K562 (cell line): ENCODE measurements around the gene TIMM17A. TPM values are rescaled to one million over a fixed set of nuclear protein-coding genes. Genes with fewer than 3 reads are reported as not detected.

ENCODE experiments used
- BCOR ChIP-seq: fragments of 450-650 bp; IDR thresholded peaks from 2 replicates; pipeline ENCODE4 v1.6.1; 2016
- CGGBP1 ChIP-seq: fragments of 250-450 bp; sonication (Bioruptor Pico); IDR thresholded peaks from 2 replicates; pipeline ENCODE4 v1.9.0; 2021; ENCODE audit warnings: mild to moderate bottlenecking
- ETV6 ChIP-seq, 3 experiments: fragments of 150-350 bp in 1 of 3; sonication (generic) in 1 of 3; formaldehyde crosslinking in 1 of 3; IDR thresholded peaks; 2 replicates each; pipeline versions ENCODE4 v1.6.1 to v1.8.0; 2014 to 2022; ENCODE audit warnings: borderline replicate concordance in 2 of 3, low read depth in 2 of 3, antibody characterized with exemption in 1 of 3, low read length in 1 of 3, mild to moderate bottlenecking in 1 of 3, missing genetic modification reagents in 1 of 3
- FOXK1 ChIP-seq: sonication (generic); formaldehyde crosslinking; IDR thresholded peaks from 2 replicates; pipeline ENCODE4 v1.8.0; 2022; ENCODE audit warnings: missing genetic modification reagents, mild to moderate bottlenecking, borderline replicate concordance
- HDAC1 ChIP-seq, 2 experiments: fragments of 450-650 bp; IDR thresholded peaks; 2 replicates each; pipeline ENCODE4 v1.6.1; 2016 to 2017; ENCODE audit warnings: inconsistent platforms in 1 of 2, mild to moderate bottlenecking in 1 of 2, moderate library complexity in 1 of 2
- HINFP ChIP-seq: fragments of 450-650 bp; conservative IDR thresholded peaks from 2 replicates; pipeline ENCODE4 v1.6.1; 2016; ENCODE audit warnings: missing genetic modification characterization, low read depth, mild to moderate bottlenecking, control low read depth, missing compliant biosample characterization
- HLTF ChIP-seq: fragments of 450-650 bp; IDR thresholded peaks from 2 replicates; pipeline ENCODE4 v1.6.1; 2016
- NRF1 ChIP-seq, 2 experiments: fragments of 450-650 bp; IDR thresholded peaks in 1 of 2; conservative IDR thresholded peaks in 1 of 2; 2 replicates each; pipeline ENCODE4 v1.6.1; 2014; ENCODE audit warnings: mild to moderate bottlenecking in 2 of 2
- PTRF ChIP-seq: fragments of 450-650 bp; IDR thresholded peaks from 2 replicates; pipeline ENCODE4 v1.6.1; 2016; ENCODE audit warnings: mild to moderate bottlenecking, missing genetic modification characterization, missing compliant biosample characterization
- RAD51 ChIP-seq: fragments of 450-650 bp; IDR thresholded peaks from 2 replicates; pipeline ENCODE4 v1.7.1; 2016; ENCODE audit warnings: low read depth, mild to moderate bottlenecking, borderline replicate concordance
- REST ChIP-seq, 2 experiments: fragments of 450-650 bp; formaldehyde crosslinking in 1 of 2; IDR thresholded peaks; 2 replicates each; pipeline versions ENCODE4 v1.4.0 to v1.6.1; 2014 to 2020; ENCODE audit warnings: mild to moderate bottlenecking in 2 of 2, borderline replicate concordance in 1 of 2, low read depth in 1 of 2
- SETDB1 ChIP-seq: IDR thresholded peaks from one replicate; pipeline ENCODE4 v1.6.1; 2012; ENCODE audit warnings: low read length, control low read depth, inconsistent platforms
- SMAD1 ChIP-seq: fragments of 150-350 bp; IDR thresholded peaks from 2 replicates; pipeline ENCODE4 v1.6.1; 2014; ENCODE audit warnings: low read length, low read depth; ENCODE audit not compliant: partially characterized antibody
- TFE3 ChIP-seq: fragments of 450-650 bp; formaldehyde crosslinking; IDR thresholded peaks from 2 replicates; pipeline ENCODE4 v1.4.0; 2020; ENCODE audit warnings: mild to moderate bottlenecking, mixed read lengths
- TRIM24 ChIP-seq, 2 experiments: fragments of 450-650 bp; IDR thresholded peaks; 2 replicates each; pipeline ENCODE4 v1.6.1; 2016
- ZNF12 ChIP-seq: sonication (generic); formaldehyde crosslinking; IDR thresholded peaks from 2 replicates; pipeline ENCODE4 v1.4.0; 2020; ENCODE audit warnings: mild to moderate bottlenecking, missing genetic modification reagents
- polyA plus RNA-seq, 8 experiments: library from polyadenylated mRNA; depleted of rRNA in 4 of 8; stranded (reverse) in 5 of 8; unstranded in 3 of 8; fragments of >200 nt; fragmentation: Nextera tagmentation in 2 of 8; fragmentation: Illumina TruSeq in 1 of 8; extraction: Ambion mirVana in 2 of 8; extraction: Trizol in 1 of 8; gene quantifications; 2 replicates each; pipeline versions ENCODE4 v1.2.1 to v1.2.3, GENCODE V29; 2011 to 2014; ENCODE audit warnings: inconsistent platforms in 1 of 8, missing spikeins in 1 of 8
- total RNA-seq, 7 experiments: library from RNA; depleted of rRNA in 6 of 7; stranded (reverse); fragments of >200 nt in 6 of 7; fragmentation: Illumina TruSeq in 2 of 7; extraction: Trizol in 2 of 7; gene quantifications; 2 replicates each; pipeline versions ENCODE4 v1.2.1 to v1.2.3, GENCODE V29; 2011 to 2021; ENCODE audit warnings: low replicate concordance in 1 of 7

The TIMM17A gene
- total and polyA plus RNA-seq, 9 of the 15 experiments (the other 6 are each of a cell fraction or from before 2014, with no cell fraction given) = 116 to 744 (median 180) TPM

- TF ChIP-seq REST (IDR thresholded peaks at IDR 0.05; ENCODE audit: borderline replicate concordance) = peak; percentile 26; the same call in 1 of the 2 replicates
- no peak for TF ChIP-seq REST (CRISPR knock-in tag; IDR thresholded peaks at IDR 0.05; ENCODE audit: low read depth)
- TF ChIP-seq HINFP (tag) = no peak
- TF ChIP-seq NRF1 (conservative IDR thresholded peaks at IDR 0.05 in 1 of 2, IDR thresholded peaks at IDR 0.05 in 1 of 2) = no peak
- no peak for TF ChIP-seq FOXK1 (CRISPR knock-in tag)
- no peak for TF ChIP-seq PTRF (tag)
- TF ChIP-seq TRIM24 (IDR thresholded peaks at IDR 0.05) = 0 out of 4 replicates have a peak, but pooled peaks of 1 of the 2 experiments have one; percentile 11
- TF ChIP-seq BCOR = 0 out of 2 replicates have a peak, but pooled peaks have one; percentile 20
- TF ChIP-seq HDAC1 (IDR thresholded peaks at IDR 0.05) = peak in 1 of 2 experiments; percentile 54; a peak in 2 of 4 replicates
- no peak for TF ChIP-seq RAD51
- TF ChIP-seq SMAD1 = no peak
- no peak for TF ChIP-seq CGGBP1 (CRISPR knock-in tag)
- TF ChIP-seq TFE3 (CRISPR knock-in tag) = no peak
- no peak for TF ChIP-seq ZNF12 (CRISPR knock-in tag)
- no peak for TF ChIP-seq SETDB1
- no peak for TF ChIP-seq ETV6 (IDR thresholded peaks at IDR 0.05; ENCODE audit: borderline replicate concordance in 1 of 2, low read depth in 2 of 2, low read length in 1 of 2)
- TF ChIP-seq ETV6 (CRISPR knock-in tag; IDR thresholded peaks at IDR 0.05; ENCODE audit: borderline replicate concordance) = no peak
- TF ChIP-seq HLTF = 0 out of 2 replicates have a peak, but pooled peaks have one; percentile 41
Observed at GRCh38 chr1:201945157-201945556, 10.1 kb upstream of the TIMM17A start (continued).
